Measurements from ENCODE around the gene SENP6. TPM values are rescaled to one million over a fixed set of nuclear protein-coding genes. Genes with fewer than 3 reads are reported as not detected.
"Not testable (repeated sequence)": the region's sequence is repeated elsewhere in the genome, so short reads cannot be mapped to it uniquely, and the experiment has no call there.

The SENP6 gene
- 136 TPM for total RNA-seq

DNA sequence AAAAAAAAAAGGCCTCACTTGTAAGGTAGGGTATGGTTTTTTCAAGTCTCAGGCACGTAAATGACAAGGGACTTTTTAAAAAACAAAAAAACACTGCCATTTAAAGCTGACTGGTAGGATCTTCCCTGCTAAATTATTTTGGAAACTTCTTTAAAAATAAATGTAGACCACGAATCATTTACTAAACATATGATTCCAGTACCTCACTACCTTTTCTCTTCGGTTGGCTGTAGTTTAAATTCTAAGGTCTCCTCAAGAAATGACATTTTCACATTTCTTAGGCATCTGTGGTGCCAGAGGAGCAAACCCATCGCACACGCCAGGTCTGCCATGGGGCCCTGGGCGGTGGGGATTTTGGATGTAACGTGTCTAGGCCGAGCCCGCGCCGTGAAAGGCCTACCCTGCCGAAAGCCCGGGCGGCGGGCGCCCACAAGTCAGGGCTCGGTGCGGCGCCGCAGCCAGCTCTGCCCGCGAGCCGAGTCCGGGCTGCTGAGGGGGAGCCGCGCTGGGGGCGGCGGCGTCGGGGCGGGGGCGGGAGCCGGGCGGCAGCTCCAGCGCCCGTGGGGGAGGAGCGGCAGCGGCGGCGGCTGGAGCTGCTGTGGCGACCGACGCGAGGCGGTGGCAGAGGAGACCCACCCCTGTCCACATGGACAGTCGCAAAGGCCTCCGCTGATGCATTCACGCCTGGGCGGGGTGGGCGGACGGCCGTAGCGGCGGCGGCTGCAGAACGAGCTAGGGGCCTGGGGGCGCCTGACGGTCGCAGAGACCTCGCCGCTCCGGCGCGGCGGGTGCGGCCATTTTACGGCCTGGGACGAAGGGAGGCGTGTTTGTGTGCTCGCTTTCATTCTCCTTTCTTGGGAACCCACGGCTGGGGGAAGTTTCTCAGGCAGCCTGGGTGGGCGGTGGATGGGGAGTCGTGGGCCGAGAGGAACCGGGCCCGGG, at the start of gene SENP6:
TSS of gene SENP6 (plus strand) at position 577 of the 942 bp plus-strand sequence. CDS start 645 bp downstream, outside the sequence.
- DNase-seq: peak; percentile 66

GRCh38 chr6:75556240-75556639, 45.4 kb upstream of the SENP6 start:
- no peak for DNase-seq

DNA sequence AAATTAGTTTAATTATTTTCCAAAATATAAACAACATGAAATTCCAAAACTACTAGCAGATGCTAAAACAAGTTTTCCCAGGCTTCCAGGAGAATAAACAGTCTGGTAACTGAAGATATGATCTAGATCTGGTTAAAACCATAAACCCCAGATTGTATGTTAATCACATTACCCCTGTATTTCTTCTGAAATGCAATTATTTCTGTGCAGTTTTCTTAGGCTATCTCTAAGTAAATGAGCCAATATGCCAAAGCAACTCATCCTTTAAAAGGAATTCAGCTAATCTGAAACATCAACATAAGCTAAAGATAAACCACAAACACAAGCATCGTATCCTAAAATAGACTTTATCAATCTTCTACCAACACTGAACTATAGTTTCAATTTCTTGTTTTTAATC, 44.6 kb upstream of the SENP6 start:
- DNase-seq: no peak

DNA sequence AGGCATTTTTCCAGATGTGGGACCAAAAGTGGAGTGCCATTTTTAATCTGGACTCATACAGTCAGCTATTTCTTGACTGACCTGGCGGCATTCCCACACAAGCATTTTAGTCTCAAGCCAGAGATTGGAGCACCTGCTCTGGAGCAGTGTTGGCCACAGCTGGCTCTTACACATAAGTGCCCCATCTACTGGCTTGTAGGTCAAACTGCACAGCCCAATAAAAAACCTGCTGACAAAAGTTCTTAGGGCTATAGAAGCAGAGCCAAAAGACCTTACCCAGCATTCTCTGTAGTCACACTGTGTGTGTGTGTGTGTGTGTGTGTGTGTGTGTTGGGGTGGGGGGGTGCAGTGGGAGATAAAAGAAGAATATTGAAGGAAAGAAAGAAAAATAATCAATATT, 38.6 kb upstream of the SENP6 start:
- no peak for DNase-seq

DNA sequence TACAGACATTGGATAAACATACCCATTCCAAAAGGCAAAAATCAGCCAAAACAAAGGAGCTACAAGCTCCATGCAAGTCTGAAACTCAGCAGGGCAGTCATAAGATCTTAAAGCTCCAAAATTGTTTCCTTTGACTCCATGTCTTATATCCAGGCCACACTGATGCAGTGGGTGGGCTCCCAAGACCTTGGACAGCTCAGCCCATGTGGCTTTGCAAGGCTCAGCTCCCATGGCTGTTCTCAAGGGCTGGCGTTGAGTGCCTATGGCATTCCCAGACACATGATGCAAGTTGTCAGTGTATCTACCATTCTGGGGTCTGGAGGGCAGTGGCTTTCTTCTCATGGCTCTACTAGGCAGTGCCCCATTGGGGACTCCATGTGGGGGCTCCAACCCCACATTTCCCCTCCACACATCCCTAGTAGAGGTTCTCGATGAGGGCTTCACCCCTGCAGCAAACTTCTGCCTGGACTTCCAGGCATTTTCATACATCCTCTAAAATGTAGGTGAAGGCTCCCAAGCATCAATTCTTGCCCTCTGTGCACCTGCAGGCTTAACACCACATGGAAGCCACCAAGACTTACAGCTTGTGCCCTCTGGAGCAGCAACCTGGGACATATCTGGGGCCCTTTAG, 35.4 kb upstream of the SENP6 start:
- DNase-seq: no peak

DNA sequence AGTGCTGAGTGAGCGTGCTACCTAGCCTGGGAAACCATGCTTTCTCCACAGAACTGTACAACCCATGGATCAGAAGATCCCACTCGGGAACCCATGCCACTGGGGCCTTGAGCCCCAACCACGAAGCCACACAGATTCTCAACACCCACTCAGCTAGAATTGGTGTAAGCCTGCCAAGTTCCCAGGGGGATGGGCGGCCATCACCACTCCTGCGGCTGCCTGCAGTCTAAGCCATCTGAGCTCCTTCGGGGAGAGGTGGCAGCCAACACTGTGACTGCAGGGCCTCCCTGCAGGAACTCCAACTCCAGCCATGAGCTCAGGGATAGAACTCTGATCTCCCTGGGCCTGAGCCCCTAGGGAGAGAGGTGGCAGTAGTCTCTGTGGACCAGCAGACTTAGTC, 33.6 kb upstream of the SENP6 start:
- no peak for DNase-seq

DNA sequence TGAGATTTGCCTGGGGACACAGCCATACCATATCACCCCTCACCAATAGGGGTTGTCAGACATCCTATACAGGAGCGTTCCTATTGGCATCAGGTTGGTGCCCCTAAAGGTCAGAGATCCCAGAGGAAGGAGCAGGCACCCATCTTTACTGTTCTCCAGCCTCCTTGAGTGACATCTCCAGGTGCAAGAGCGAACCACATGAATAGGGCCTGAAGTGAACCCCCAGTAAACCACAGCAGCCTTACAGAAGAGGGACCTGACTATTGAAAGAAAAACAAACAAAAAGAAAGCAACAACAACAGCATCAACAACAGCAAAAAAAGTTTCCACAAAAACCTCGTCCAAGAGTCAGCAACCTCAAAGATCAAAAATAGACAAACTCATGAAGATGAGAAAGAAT, 32.7 kb upstream of the SENP6 start:
- no peak for DNase-seq

DNA sequence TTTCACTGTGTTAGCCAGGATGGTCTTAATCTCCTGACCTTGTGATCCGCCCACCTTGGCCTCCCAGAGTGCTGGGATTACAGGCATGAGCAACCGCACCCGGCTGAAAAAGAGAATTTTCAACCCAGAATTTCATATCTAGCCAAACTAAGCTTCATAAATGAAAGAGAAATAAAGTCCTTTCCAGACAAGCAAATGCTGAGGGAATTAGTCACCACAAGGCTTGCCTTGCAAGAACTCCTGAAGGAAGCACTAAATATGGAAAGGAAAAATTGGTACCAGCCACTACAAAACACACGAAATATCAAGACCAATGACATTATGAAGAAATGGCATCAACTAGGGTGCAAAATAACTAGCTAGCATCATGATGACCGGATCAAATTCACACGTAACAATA, 31.0 kb upstream of the SENP6 start:
- not testable (repeated sequence) for DNase-seq

GRCh38 chr6:75572072-75572471, 29.6 kb upstream of the SENP6 start:
- DNase-seq: no peak

- DNase-seq: no peak
These were observed 21.7 kb upstream of the SENP6 start for GRCh38 chr6:75579951-75580350.

DNA sequence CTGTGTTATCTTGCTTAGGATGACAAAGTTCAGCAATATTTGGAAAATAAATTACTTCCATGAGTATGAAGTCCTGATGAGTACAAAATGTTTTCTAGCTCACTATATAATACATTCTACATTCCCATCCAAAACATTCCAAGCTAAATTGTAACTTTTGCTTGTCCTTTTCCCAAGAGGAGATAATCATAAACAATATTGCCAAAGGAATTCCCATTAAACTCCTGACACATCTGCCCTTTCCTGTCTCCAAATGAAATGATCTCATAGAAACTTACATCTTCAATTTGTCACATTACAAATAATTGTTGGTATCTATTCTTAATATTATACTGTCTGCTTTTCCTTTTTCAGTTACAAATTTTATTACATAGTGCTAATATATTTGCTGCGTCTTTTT, 20.4 kb upstream of the SENP6 start:
- DNase-seq: no peak

DNA sequence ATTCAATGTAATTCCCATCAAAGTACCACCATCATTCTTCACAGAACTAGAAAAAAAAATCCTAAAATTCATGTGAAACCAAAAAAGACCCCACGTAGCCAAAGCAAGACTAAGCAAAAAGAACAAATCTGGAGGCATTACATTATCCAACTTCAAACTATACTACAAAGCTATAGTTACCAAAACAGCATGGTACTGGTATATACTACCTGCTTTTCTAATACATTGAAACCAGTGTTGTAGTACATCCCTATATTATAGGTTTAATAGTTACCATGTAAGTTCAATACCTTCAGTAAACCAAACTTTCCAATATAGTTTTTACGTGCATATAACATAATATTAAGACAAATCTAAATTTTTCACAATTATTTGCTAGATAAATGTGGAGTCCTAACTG, 17.1 kb upstream of the SENP6 start:
- not testable (repeated sequence) for DNase-seq

DNA sequence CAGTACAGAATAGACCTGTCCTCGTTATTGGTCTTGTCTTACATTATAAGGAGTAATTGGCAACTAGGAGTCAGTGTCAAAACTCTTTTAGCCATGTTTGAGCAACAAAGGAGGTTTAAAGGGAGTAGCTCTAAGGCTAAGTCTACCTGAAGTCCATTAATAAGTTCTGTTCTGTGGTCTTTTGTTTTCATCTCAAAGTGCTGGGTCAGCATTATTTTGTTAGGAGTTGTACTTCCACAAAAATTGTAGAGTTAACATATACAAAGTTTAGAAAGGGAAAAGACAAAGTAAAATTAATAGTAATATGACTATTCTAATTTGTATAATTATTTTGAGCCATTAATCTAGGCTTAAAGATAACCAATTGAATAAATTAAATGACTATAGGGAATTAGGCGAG, 12.7 kb upstream of the SENP6 start:
- DNase-seq: no peak

GRCh38 chr6:75590370-75590769, 11.3 kb upstream of the SENP6 start:
- DNase-seq: no peak

- DNase-seq: not testable (repeated sequence)
These were observed 5.3 kb upstream of the SENP6 start for GRCh38 chr6:75596380-75596779.

DNA sequence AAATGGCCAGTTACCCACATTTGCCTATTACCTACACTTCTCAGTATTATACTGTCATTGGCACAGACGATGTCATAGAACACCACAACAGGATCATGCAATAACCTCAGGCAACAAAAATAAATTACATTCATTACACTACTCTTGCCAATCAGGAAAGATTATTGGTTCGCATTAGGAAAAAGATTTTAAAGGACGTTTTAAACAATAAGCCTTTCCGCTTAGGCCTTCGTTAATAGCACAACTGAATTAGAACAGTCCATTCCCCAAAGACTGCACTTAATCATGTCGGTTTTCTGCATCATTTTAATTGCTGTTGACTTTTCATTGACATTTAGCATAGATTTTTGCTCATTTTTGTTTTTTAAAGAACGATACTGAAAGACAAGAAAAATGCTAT, 912 bp upstream of the SENP6 start:
- peak; percentile 40 for DNase-seq

GRCh38 chr6:75602246-75603105, 796 bp downstream of the SENP6 start:
- DNase-seq: peak; percentile 47

DNA sequence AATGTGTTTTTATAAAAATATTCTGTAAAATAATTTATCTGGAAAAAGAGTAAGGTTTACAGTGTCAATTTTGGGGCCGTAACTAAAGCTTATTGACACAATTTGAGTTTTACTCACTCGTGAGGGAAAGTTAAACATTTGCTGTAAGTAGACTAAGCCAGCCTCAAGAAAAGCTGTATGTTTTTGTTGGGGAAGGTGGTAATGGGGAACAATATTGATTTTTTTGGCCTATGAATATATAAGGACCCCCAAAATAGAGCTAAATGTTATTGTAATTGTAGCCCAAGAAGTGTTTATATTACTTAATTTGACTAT, 1.4 kb downstream of the SENP6 start:
- DNase-seq: no peak

GRCh38 chr6:75604294-75604693, 2.6 kb downstream of the SENP6 start:
- DNase-seq: no peak

DNA sequence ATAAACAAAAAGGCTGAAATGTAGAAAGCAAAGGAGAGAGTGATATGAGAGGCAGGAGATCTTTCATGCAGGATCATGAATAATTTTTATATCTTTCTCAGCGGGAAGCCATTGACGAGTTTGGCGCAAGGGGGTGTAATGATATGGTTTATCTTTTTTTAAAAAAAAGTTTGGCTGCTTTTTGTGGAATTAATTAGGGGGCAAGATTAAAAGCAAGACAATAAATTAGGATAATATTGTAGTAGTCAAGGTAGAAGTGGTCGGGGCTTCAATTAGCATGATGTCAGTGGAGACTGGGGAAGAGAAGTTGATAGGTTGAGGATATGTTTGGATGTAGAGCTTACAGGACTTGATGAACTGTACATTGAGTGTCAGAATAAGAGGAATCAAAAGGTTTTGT, 4.0 kb downstream of the SENP6 start:
- no peak for DNase-seq

GRCh38 chr6:75608304-75608703, 6.6 kb downstream of the SENP6 start:
- no peak for DNase-seq

- DNase-seq: no peak
These were observed 7.4 kb downstream of the SENP6 start for GRCh38 chr6:75608956-75609533.
